OCI-LY3 (cell line): Measurements from ENCODE around the gene CPEB1.

Experiments
- CTCF ChIP-seq: fragments of 200-600, 300-600 bp; sonication (generic); IDR thresholded peaks from 2 replicates; pipeline ENCODE4 v1.5.1; 2014; ENCODE audit warnings: antibody characterized with exemption, low read length, low read depth
- EZH2phosphoT487 ChIP-seq: fragments of 200-600 bp; shearing (Covaris generic); IDR thresholded peaks from 2 replicates; pipeline ENCODE4 v1.6.1; 2018; ENCODE audit warnings: antibody characterized with exemption, mixed run types, low read depth

GRCh38 chr15:82597815-82598214, 49.3 kb downstream of the CPEB1 start:
- TF ChIP-seq CTCF = no peak
- no peak for TF ChIP-seq EZH2phosphoT487
